GM04504 (cell line): ENCODE data around the gene RFESD.
"Not testable (repeated sequence)": the region's sequence is repeated elsewhere in the genome, so short reads cannot be mapped to it uniquely, and the experiment has no call there.

Source experiments
- DNase-seq: peaks from one replicate; pipeline ENCODE4 v3.0.0-alpha.2; 2012; ENCODE audit warnings: low read depth

The RFESD gene

DNA sequence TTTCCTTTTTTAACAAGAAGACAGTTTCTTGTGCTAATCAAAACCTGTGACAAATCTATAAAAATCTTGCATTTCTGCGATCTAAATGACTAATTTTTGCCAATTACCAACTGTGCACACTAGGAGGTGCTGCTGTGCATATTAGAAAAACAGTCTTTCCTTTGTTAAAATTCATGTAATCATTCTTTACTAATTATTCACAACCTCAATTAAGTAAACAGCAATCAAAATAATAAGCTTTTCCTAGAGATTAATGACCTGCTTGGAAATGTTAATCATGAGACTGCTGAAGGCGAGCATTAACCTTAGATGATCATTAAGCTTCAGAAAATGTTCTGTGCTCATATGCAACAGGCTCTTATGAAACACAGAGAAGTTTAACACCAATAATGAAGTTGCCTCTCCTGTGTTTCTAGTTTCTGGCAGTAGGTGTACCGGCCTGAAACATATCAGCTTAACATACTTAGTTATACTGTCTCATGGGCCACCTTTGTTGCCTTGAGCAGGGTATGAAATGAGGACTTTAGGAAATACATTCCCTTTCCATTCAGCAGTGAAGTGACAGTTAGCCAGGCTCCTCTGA lies 17.7 kb downstream of the RFESD start:
- no peak for DNase-seq

DNA sequence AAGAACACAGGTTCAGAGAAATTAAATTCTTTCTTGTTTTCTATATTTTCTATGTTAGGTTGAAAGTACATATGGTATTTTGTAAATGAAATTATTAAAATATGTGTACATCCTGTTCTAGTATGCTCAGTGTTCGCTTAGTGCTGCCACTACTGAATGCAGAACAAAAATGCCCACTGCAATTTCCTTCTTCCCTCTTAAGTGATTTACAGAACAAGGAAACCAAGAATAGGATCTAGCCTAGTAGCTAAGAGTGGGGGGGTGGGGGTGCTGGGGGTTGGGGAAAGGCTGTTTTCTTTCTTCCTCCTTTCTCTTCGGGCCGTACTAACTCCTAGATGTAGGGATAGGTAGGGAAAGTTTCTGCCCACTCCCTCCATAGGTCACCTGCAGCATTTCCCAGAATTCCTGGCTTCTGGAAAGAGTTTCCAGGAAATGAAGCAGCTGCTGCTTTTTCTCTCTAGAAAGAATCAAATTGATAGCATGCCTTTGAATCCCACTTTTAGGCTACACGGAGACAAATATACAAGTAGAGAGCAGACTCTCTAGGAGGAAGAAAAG lies 20.6 kb downstream of the RFESD start:
- no peak for DNase-seq

DNA sequence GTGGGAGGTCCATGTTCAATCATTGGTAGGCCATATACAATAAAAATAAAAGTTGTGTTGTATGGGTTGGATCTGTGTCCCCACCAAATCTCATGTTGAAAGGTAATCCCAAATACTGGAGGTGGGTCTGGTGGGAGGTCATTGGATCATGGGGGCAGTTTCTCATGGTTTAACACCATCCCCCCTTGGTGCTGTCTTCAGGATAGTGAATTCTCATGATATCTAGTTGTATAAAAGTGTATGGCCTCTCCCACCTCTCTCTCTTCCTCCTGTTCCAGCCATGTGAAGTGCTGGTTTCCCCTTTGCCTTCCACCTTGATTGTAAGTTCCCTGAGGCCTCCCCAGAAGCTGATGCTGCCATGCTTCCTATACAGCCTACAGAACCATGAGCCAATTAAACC lies 21.1 kb downstream of the RFESD start:
- no peak for DNase-seq

DNA sequence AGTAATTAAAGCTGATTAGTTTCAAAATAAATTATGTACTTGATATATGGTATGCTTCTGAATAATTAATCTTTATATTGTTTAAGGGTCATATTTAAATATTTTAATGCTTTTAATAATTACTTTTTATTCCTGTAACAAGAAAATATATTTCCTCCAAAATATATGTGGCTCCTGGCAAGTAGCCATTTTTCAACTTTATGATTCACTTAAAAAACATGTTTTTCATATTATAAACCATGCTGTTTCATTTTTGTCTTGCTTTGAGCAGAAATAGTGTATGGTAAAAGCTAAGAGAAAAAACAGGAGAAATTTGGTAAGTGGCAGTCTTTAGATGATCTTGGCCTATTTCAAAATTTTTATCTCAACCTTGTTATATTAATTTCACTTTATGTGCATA lies 21.6 kb downstream of the RFESD start:
- DNase-seq = no peak

DNA sequence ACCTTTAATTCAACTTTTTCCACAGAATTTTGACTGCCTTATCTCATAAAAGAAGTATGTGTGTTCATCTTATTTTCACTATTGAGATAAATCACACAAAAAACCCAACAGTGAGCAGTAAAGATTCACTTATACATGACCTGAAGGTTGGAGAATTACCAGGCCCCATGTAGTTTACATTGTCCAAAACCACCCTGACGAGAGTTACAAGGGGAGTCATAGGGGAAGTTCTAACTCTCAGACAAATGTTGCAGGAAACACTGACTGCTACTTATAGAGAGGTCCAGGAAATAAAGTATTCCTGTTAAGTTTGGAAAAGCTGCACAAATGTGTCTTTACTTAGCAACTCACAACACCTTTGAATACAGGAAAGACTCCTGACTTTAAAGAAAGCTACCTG lies 22.2 kb downstream of the RFESD start:
- no peak for DNase-seq

DNA sequence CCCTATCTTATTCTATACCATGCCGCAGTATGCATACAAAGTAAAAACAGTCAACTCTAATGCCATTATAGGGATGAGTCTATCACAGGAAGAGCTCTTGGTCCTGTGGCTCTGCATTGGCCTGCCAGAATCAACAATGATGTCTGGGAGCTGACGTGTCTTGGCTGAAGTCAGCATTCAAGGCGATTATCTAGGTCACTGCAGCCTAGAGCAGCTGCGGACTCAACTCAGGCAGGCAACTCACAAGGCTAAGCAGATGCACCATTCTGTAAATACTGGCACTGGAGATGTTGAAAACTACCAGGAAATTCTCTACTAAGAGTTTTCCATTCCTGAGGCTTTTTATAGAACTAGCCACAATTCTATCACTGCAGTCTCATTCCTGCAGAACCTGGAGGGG lies 23.0 kb downstream of the RFESD start:
- DNase-seq = no peak

DNA sequence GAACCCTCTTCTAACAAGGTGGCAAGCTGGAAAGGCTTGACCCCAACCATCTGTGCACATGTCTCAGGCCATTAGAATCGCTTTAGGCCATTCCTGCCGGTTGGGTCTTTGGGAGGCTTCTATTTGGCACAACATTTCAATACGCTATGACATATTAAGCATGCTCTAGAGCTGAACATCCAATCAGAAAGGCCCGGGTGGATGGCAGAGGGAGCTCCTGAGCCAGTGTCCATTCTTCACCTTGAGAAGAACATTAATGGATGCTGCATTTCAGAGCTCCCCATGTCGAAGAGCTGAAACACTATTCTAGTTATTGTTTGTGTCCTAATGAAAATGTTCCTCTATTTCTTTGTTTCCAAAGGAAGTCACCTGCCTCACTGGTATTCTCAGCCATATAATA lies 23.4 kb downstream of the RFESD start:
- DNase-seq = no peak

DNA sequence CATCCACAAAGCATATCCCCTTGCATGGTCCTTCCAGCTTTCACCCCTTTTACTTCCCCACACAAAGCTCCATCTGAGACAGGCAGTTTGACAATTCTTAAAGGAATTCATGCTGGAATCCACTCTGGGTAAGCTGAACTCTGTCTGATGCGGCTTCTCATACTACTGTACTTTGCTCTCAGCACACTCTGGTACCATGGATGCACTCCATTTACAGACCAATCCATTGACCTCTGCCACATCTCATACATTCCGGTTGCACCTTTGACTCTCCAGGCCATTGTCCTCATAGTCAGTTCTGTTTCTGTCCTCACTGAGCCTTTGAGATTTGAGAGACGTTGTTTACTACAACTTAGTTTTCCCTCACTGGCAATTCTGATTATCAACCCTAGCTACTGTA lies 24.0 kb downstream of the RFESD start:
- no peak for DNase-seq

DNA sequence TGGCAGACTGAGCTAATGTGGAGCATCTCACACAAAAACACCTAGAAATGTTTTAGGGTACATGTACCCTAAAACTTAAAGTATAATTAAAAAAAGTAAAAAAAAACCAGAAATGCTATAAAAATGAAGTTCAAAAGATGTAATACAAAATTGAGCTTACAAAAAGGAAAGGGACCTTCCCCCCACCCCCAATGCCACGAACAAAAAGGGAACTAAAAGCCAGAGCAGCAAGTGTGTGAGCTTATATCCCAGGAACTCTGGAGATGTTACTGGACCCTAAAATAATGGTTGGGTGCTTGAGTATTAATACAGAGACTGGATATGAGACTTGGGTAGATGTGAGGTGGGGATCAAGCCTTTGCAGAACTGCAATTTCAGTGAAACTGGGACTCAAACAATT lies 25.2 kb downstream of the RFESD start:
- no peak for DNase-seq

DNA sequence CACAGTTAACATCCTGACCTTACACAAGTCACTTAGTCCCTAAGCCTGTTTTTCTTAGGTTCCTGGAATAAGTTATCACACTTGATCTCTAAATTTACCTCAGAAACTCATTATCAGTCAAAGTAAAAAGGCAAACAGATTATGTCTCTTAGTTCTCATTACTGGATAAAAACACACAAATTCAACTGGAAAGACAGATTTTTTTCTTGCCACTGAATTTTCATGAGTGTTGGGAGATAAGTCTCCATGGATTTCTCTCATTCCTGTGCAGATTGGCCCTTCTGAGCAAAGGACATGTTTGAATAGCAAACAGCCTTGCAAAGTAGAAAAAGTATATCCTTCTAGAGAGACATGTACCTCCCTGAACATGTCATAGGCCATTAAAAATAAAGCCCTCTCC lies 26.1 kb downstream of the RFESD start:
- DNase-seq = no peak

DNA sequence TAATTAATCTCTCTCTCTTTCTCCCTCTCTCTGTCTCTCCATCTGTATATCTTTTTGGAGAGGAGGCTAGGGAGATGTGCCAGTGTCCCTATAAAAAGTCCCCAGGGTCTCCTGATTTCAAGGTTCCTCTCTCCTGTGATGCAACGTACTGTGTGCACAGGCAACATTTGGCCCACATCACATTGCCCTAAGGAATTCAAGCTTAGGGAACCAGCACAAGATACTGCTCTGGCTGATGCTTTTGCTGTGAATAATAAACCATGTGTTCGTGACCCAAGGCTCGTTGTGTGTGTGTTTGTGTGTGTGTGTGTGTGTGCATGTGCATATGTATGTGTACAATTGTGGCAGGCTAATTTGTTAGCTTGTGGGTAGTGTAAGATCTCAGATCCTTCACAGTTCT lies 26.5 kb downstream of the RFESD start:
- no peak for DNase-seq

DNA sequence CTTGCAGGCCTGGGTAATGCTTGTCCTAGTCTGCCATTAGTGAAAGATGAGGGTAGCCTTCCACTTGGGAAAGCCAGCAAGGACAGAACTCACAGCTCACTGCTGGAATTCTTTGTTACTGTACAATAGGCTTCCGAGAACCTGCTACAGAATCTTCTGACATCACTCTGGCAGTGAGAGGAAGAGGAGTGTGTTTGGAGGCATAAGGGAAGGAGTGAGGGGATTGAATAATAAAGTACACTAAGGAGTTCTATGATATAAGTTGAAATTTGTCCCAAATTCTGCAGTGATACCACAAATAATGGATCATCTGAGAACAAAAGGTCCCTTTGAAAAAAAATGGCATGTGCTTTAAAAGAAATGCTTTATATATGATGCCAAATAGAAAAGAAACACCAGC lies 36.3 kb downstream of the RFESD start, which contains the start of gene SPATA9:
Gene SPATA9 (minus strand): TSS at position 101 of the 400 bp plus-strand sequence. CDS start 137 bp downstream, outside the sequence.
- no peak for DNase-seq

DNA sequence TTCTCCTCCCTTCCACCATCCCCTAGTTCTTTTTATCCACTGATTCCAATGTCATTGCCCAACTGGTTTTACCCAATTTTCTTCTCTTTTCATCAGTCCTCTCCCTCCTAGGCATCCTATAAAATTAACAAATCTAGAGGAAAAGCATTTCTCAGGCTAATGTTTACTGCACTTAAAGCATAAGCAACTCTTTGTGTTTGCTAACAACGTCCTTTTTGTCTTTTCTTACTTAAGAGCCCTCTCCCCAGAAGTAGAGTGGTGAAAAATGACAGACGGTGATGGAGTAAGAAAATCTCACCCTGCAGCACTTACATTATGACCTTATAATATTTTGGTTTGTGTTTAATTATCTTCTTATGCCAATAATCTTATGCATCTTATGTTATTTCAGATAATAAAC lies 37.8 kb downstream of the RFESD start:
- no peak for DNase-seq

DNA sequence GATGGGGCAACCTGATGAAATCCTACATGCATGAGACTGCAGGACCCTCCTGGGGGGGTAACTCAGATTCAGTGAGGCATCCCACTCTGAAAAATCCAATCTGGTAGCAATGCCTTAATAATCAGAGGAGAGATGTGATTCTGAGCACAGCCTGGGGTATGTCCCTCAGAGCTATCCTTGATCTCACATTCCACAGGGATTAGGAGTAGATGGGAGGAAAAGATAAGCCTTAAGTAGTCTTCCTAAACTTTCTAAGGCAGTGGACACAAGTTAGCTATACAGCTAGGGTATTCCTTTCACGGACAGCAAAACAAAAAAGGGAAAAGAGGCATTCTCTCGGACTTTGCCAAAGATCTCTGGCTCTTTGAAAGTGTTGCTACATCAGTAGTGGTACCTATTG lies 40.1 kb downstream of the RFESD start:
- DNase-seq = no peak

DNA sequence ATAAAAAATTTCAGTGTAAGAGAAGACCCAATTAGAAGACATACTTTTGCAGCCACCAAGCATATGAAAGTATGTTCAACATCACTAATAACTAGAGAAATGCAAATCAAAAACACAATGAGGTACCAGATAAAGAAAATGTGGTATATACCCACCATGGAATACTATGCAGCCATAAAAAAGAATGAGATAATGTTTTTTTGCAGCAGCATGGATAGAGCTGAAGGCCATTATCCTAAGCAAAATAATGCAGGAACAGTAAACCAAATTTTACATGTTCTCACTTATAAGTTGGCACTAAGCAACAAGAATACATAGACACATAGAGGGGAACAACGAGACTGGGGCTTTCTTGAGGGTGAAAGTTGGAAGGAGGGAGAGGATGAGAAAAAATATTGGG lies 43.1 kb downstream of the RFESD start:
- DNase-seq = no peak

DNA sequence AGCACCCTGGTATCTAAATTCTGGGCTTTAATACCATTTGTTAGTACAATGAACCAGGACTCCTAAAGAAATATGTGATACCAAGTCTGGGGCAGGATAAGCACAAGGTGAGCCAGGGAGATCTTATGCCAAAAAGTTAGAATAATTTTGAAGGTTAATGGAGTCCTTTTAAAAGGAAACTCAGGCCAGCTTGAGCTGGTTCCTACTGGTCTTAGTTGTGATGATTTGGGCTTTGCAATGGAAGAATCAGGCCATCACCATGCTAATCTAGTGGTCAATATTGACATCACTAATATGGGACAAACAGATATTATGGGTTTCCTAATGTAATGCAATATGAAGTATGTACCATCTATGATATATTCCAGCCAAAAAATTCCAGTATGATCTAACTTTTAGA lies 43.8 kb downstream of the RFESD start:
- DNase-seq = no peak

DNA sequence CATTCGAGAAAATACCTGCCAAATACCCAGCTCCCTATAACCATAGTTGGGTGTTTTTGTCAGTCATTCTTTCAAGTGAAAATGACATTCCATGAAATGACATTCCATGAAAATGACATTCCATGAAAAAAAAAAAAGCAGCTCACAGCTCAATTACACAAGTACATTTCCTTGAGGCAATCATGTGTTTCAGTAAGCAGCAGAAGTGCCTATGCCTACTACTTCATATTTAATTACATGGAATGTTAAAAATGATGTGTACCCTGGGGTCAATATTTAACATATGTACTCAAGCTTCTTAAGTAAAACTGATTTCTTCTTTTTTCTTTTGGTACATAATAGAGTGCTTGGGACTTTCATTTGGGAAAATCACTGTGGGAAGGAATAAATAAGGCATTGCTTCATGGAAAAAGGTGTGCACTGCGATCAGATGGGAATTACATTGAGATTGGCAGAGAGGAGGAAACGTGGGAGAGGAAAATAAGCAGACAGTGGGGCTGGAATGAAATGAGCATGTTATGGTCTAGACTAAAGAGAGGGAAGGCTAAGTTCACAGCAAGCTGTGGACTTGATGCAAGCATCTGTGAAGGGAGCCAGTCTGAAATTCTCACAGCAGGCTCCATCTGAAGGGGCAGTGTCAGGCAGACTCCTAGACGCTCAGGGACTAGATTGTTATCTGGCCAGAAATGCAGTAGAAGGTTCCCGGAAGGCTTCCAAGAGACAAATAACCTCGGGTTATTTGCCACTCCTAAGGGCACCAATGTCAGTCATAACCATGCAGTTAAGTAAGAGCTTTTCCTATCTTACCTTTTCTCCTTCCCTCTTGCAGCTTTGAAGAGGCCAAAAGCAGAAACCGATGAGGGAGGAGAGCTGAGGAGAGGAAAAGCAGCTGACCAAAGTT lies 51.5 kb downstream of the RFESD start:
- no peak for DNase-seq

DNA sequence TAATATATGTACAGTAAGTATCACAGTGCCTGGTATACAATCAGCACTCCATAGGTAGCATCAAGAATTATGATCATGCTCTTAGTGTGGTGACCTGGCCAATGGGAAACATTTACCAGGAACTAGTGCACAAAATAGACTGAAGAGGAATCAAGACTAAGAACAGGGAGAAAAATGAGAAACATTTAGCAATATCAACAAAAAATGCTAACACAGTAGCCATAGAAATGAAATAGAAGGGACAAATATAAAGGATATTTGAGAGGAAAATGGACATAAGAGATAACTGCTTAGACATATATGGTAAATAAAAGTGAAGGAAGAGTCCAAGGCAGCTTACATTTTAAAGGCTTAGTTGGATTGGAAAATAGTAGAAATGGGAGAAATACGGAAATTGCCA lies 52.8 kb downstream of the RFESD start:
- DNase-seq = no peak

DNA sequence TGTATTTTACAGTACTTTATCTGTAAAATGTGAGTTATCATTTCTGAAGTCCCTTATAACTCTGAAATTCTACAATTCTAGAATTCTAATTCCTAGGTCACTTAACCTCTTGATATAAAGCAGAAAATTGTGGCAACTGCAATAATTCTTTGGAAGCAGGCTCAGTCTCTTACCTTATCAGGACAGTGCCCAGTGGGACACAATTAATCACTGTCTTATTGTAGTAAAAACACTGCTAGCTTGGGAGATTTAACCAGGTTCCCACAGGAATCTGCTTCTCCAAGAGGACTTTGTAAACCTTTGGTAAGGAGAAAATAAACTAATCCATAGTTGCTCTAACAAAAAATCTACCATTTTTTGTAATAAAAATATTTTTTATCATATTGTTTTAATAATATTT lies 54.5 kb downstream of the RFESD start:
- no peak for DNase-seq

DNA sequence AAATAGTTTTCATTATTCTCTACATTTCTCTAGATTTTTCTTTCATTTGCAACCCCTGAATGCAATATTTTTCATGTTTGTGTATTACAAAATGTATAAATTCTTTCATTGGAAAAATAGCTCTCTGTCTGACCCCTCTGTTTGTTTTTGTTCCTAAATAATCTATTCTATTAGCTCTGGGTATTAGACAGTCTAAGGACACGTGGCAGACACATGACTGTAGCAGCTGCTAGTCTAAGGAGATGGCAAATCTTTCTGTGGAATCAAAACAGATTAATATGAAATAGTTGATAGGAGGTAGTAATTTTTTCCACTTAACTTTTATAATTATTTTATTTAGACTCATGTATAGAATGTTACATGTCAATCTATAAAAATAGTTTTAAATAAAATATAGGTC lies 57.6 kb downstream of the RFESD start:
- no peak for DNase-seq

DNA sequence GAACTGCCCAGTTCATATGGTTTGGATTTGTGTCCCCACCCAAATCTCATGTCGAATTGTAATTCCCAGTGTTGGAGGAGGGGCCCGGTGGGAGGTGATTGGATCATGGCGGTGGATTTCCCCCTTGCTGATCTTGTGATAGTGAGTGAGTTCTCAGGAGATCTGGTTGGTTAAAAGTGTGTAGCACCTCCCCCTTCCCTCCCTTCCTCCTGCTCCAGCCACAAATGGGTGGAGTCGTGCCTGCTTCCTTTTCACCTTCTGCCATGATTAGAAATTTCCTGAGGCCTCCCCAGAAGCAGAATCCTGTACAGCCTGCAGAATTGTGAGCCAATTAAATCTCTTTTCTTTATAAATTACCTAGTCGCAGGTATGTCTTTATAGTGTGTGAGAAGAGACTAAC lies 59.6 kb downstream of the RFESD start:
- DNase-seq = not testable (repeated sequence)

DNA sequence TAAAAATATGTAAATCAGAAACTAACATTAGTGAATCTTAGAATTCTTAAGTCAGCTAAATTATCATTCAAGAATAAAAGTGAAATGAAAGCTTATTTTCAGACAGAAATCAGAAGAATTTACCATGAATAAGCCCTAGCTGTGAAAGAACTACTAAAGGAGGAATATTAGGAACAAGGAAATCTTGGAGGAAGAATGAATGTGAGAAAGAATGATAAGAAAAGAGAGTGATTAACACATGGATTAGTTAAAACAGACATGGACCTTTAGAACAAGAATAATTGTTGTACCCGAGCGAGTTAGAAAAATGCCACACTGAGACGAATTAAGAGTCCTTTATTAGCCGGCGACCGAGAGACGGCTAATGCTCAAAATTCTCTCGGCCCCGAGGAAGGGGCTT lies 60.5 kb downstream of the RFESD start:
- DNase-seq = no peak
